Mammary epithelial cell (primary cell): ENCODE measurements around the gene CORT.

Experiments
- EZH2 ChIP-seq: IDR thresholded peaks from 2 replicates; pipeline ENCODE4 v1.6.1; 2012; ENCODE audit warnings: low read length, inconsistent platforms, borderline replicate concordance
- TF ChIP-seq, protein P1 (sequence below), 2 donors: IDR thresholded peaks in 1 of 2; conservative IDR thresholded peaks in 1 of 2; 2 replicates each; pipeline ENCODE4 v1.5.1; 2011 to 2012; ENCODE audit warnings: inconsistent platforms in 2 of 2, low read length in 2 of 2, mild to moderate bottlenecking in 2 of 2, control low read depth in 1 of 2, low read depth in 1 of 2; ENCODE audit not compliant: insufficient read depth in 1 of 2; ENCODE audit errors: extremely low read depth in 1 of 2

DNA sequence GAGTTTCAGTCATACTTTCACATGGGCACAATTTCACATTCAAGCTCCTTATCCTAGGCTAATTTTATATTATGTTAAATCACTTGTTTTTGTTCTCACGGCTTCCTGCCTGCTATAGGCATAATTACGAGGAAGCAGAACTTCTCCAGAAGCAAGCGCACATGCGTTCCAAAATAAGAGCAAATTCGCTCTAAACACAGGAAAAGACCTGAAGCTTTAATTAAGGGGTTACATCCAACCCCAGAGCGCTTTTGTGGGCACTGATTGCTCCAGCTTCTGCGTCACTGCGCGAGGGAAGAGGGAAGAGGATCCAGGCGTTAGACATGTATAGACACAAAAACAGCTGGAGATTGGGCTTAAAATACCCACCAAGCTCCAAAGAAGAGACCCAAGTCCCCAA is at the start of gene CORT:
- TF ChIP-seq, protein P1, sequence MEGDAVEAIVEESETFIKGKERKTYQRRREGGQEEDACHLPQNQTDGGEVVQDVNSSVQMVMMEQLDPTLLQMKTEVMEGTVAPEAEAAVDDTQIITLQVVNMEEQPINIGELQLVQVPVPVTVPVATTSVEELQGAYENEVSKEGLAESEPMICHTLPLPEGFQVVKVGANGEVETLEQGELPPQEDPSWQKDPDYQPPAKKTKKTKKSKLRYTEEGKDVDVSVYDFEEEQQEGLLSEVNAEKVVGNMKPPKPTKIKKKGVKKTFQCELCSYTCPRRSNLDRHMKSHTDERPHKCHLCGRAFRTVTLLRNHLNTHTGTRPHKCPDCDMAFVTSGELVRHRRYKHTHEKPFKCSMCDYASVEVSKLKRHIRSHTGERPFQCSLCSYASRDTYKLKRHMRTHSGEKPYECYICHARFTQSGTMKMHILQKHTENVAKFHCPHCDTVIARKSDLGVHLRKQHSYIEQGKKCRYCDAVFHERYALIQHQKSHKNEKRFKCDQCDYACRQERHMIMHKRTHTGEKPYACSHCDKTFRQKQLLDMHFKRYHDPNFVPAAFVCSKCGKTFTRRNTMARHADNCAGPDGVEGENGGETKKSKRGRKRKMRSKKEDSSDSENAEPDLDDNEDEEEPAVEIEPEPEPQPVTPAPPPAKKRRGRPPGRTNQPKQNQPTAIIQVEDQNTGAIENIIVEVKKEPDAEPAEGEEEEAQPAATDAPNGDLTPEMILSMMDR (conservative IDR thresholded peaks at IDR 0.05 in 1 of 2, IDR thresholded peaks at IDR 0.05 in 1 of 2; ENCODE audit: extremely low read depth in 1 of 2, insufficient read depth in 1 of 2, low read depth in 1 of 2, low read length in 2 of 2): no peak
- no peak for TF ChIP-seq EZH2
